Activated naive CD8-positive, alpha-beta T cell treated with anti-CD3 and anti-CD28 coated beads, Interleukin-2, amount 10 ng/mL, durations not matched to agents 7 days and 5 days (primary cell): Measurements from ENCODE around the gene KRTAP10-1. TPM values are rescaled to one million over a fixed set of nuclear protein-coding genes. Genes with fewer than 3 reads are reported as not detected.

Experiments
- ATAC-seq: fragments of 150-1000 bp; cut with Tn5 transposase; one replicate; pipeline ENCODE4 v1.10.0; 2021; ENCODE audit warnings: low read depth, moderate library complexity
- POLR2A ChIA-PET: fragments of 350-600 bp; sonication (Branson Sonifier 250); formaldehyde crosslinking; loops from one replicate; lab custom pipeline; 2021; ENCODE audit warnings: antibody characterized with exemption; lab: Charles Lee
- DNase-seq: peaks from one replicate; pipeline ENCODE4 v3.0.0; 2021
- H3K27ac Mint-ChIP-seq: one replicate; pipeline ENCODE4 v1.8.0; 2022; ENCODE audit warnings: mild to moderate bottlenecking, mixed read lengths
- H3K27me3 Mint-ChIP-seq: one replicate; pipeline ENCODE4 v1.8.0; 2022; ENCODE audit warnings: mild to moderate bottlenecking, moderate library complexity, mixed read lengths
- H3K36me3 Mint-ChIP-seq: one replicate; pipeline ENCODE4 v1.8.0; 2021; ENCODE audit warnings: mild to moderate bottlenecking, mixed read lengths
- H3K4me1 Mint-ChIP-seq: one replicate; pipeline ENCODE4 v1.8.0; 2021; ENCODE audit warnings: mixed read lengths
- H3K4me3 Mint-ChIP-seq: one replicate; pipeline ENCODE4 v1.8.0; 2022; ENCODE audit warnings: mild to moderate bottlenecking, moderate library complexity, mixed read lengths
- H3K9me3 Mint-ChIP-seq: one replicate; pipeline ENCODE4 v1.8.0; 2021; ENCODE audit warnings: mixed read lengths
- total RNA-seq, 2 experiments: library from RNA; stranded (reverse); gene quantifications; one replicate each; pipeline ENCODE4 v1.2.3, GENCODE V29; 2021

Gene KRTAP10-1
- total RNA-seq, 2 experiments from 2014 or later = not detected

DNA sequence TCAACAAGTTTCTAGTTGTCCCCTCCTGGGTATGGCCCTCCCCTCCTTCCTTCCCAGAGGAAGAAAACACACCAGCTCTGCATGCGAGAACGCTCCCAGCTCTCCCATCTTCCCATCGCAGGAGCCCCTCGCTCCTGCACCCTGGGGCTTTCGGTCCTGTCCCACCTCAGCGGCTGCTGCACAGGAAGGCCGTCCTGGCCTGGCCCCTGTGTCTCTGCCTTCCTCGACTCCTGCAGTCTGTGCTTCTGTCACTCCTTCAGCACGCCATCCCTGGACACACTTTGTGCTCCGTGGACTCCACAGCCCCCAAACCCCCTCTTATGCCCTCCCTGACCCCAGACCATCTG, 23.2 kb downstream of the KRTAP10-1 start:
- DNase-seq (no peak), ATAC-seq (no peak)
- peaks cover 4% of the 10 kb centered on the region for H3K27me3 Mint-ChIP-seq
- no peak overlapping the region for H3K27ac Mint-ChIP-seq
- no peaks in the 10 kb centered on the region for H3K36me3 Mint-ChIP-seq
- H3K9me3 Mint-ChIP-seq = no peaks in the 10 kb centered on the region
- no peak overlapping the region for H3K4me3 Mint-ChIP-seq
- no peaks in the 10 kb centered on the region for H3K4me1 Mint-ChIP-seq
- POLR2A ChIA-PET = no interaction called here

DNA sequence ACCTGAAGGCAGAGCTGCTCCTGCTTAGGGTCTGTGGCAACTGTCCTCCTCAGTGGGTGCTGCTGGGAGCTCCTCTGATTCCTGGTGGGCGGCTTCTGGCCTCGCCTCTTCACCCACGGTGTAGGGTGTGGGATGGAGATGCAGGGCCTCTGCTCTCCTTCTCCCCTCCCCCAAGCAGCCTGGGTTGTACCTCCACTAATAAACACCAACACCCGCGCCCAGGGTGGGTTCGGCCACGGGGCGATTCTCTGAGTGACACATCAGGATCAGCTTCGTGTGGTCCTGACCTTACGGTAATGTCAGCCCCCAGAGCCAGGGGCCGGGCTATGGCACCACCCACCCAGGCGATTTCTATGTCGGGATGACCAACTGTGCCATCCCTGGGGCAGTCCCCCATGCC, 23.7 kb downstream of the KRTAP10-1 start:
- POLR2A ChIA-PET = no interaction called here
- DNase-seq = no peak
- no peaks in the 10 kb centered on the region for H3K9me3 Mint-ChIP-seq
- H3K27ac Mint-ChIP-seq = no peak overlapping the region
- H3K36me3 Mint-ChIP-seq = no peaks in the 10 kb centered on the region
- no peak overlapping the region for H3K4me3 Mint-ChIP-seq
- no peaks in the 10 kb centered on the region for H3K4me1 Mint-ChIP-seq
- H3K27me3 Mint-ChIP-seq = peaks cover 4% of the 10 kb centered on the region
- ATAC-seq = no peak

DNA sequence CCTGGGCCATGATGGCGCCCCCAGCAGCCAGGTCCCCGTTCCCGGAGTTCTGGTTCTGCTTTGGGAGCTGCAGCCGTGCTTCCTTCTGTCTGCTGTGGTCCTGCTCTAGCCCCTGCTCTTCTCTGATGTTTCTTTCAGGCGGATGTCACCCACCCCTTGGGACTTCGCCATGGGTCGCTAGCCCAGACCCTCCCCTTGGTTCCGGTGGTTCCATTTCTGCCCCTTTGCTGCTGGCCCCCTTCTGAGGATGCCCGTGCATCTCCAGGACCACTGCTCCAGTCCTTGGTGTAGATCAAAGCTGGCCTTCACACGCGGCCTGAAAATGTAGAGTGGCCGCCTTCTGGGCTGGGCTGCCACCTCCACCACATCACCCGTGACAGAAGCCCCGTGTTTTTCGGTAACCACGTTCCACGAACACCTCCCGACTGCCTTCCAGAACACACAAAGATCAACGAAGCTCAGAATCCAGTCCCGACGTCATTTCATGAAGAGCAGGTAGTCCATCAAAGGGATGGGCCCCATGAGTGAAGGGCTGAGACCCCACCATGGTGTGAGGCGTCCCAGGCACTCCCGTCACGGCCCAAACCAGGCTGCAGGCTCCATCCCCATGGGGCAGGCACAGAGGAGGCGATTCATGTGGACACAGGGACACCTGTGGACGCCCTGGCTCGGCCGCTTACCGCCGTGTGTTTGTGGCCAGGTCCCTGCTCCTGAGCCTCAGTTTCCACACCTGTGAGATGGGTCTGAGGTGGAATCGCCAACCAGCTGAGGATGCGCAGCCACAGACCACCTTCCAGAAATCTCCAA, 24.4 kb downstream of the KRTAP10-1 start:
- ATAC-seq (no peak), DNase-seq (no peak)
- POLR2A ChIA-PET = no interaction called here
- Mint-ChIP-seq H3K4me3 (no peak overlapping the region), H3K27ac (no peak overlapping the region), H3K27me3 (peaks cover 4% of the 10 kb centered on the region), H3K9me3 (no peaks in the 10 kb centered on the region), H3K36me3 (no peaks in the 10 kb centered on the region), H3K4me1 (no peaks in the 10 kb centered on the region)

DNA sequence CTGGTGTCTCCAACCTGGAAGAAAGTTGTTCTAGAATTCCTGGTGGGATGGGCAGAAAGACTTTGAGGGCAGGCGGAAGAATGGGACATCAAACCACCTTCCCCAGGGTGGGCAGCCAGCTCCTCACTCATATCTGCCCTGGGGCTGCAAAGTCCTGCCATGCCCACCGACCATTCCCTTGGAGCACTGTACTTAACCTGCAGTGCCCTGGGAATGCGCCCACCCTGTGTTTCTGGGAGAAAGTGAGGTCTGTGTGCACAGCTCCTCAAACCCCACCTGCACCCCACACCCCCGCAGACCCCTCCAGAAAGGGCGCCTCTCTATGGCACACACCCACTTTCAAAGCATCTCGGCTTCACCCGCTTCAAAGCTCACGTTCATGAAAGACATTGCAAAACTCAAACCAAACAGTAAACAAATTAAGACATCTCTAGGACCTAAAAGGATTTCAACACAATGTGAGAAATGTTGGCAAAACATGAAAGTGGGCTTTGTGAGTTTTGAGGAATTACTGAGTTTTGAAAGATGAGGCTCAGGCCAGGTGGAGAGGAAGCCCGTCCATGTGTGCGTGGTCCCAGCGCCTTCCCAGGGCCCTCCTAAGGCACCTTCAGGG, 25.1 kb downstream of the KRTAP10-1 start:
- H3K4me3 Mint-ChIP-seq = no peak overlapping the region
- H3K4me1 Mint-ChIP-seq = no peaks in the 10 kb centered on the region
- H3K9me3 Mint-ChIP-seq = no peaks in the 10 kb centered on the region
- POLR2A ChIA-PET = no interaction called here
- no peaks in the 10 kb centered on the region for H3K36me3 Mint-ChIP-seq
- DNase-seq (no peak), ATAC-seq (no peak)
- peaks cover 2% of the 10 kb centered on the region for H3K27me3 Mint-ChIP-seq
- no peak overlapping the region for H3K27ac Mint-ChIP-seq

DNA sequence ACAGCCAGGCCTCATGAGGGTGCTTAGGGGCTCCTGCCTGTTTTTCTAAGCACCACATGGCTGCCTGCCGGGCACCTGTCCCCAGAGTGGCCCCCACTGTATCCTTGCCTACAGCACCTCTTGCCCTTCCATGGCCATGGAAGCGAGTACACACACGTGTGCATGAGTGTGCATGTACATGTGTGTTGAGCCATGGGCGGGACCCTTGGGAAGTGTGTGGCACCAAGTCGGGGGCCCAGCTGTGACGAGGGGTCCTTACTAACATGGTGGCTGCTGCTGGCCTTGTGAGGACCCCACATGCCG, 25.8 kb downstream of the KRTAP10-1 start:
- Mint-ChIP-seq H3K4me3 (no peak overlapping the region), H3K36me3 (no peaks in the 10 kb centered on the region), H3K9me3 (no peaks in the 10 kb centered on the region), H3K27me3 (peaks cover 2% of the 10 kb centered on the region), H3K27ac (no peak overlapping the region), H3K4me1 (no peaks in the 10 kb centered on the region)
- POLR2A ChIA-PET = no interaction called here
- DNase-seq = no peak
- ATAC-seq = no peak

DNA sequence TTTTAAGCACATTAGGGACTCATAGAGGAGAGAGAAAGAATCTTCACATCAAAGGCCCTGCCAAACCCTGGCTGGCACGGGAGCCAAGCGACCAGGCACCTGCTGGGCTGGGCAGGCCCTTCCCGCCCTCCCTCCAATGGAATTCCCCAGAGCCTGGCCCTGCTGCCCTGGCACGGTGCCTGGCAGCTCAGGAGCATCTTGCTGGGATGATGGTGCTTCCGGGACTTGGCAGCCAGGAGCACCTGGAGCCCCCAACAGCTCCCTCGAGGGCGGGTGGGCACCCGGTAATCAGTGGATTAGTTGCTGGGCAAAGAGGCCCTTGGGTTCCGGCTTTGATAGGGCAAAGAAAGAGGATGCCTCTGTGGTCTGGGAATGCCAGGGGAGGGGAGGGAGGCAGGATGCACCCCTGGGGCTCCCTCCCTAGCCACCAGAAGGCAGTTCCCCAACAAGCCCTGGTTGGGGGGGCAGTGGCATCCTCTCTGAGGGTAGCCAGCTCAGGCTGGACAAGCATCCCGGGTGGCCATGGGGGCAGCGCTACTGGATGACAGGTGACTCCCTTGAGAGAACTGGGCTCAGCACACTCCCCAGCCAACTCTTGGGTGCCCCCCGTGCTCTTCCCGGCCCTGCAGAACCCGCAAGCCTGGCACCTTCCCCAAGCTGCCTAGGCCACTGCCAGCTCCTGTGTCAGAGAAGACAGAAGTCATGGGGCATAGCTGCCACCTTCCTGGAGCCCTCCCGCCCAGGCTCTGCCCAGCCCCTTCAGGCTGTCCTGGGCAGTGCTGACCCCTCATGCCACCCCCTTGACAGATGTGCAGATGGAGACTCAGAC, 26.4 kb downstream of the KRTAP10-1 start:
- Mint-ChIP-seq H3K36me3 (no peaks in the 10 kb centered on the region), H3K27me3 (peaks cover 2% of the 10 kb centered on the region), H3K27ac (no peak overlapping the region), H3K4me1 (no peaks in the 10 kb centered on the region), H3K4me3 (no peak overlapping the region), H3K9me3 (no peaks in the 10 kb centered on the region)
- no peak for DNase-seq
- POLR2A ChIA-PET = no interaction called here
- no peak for ATAC-seq

DNA sequence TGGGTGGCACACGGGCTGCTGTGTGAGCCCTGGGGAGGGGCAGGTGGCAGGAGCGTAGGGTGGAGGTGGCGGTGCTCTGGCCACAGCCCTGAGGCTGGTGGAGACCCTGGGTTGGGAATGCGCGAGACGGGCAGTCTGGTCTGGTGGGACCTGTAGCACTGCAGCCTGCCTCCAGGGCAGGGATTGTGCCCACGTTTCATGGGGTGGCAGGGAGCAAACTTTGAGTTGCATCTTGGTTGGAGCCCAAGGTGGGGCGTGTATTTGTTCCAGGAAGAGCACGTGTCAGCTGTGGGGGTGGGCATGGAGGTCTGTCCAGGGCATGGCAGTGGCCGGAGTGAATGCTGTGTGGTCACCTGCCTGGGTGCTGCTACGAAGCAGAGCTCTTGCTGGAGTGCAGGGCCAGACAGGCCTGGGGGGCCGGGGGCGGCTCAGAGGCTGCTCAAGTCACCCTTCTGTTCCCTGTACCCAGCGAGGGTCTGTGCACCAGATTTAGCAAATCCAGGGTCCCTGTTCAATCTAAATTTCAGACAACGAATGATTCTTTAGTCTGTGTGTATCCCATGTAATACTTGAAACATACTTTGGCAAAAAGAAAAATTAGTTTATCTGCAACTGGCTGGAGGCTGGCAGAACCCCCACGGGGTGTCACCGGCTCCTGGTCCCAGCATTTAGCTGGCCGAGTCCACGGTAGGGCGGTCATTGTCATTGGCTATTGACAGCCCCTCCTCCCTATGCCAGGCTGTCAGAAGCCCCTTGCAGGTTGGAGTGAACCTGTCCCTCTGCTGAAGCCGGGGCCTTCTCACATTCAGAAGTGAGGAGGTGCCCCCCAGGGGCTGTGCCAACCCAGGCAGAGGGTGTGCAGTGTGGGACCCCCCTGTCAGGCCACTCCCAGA, 27.3 kb downstream of the KRTAP10-1 start:
- POLR2A ChIA-PET = no interaction called here
- Mint-ChIP-seq H3K9me3 (no peaks in the 10 kb centered on the region), H3K4me1 (no peaks in the 10 kb centered on the region), H3K27me3 (peaks cover 2% of the 10 kb centered on the region), H3K4me3 (no peak overlapping the region), H3K36me3 (no peaks in the 10 kb centered on the region), H3K27ac (no peak overlapping the region)
- ATAC-seq (no peak), DNase-seq (no peak)

DNA sequence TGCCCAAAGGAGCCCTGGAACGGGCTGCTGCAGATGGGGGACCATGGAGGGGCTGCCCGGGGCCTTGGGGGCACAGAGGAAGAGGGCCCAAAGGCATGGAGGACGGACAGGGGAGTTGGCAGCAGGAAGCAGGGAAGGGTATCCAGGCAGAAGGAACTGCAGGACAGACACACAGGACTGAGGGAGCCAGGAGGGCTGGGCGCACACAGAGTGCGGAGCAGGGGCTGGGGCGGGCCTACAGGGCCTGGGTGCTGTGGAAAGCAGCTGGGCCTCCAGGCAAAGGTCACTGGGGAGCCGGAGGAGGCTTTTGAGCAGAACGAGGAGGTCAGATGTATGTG, 28.1 kb downstream of the KRTAP10-1 start:
- H3K27me3 Mint-ChIP-seq = peaks cover 2% of the 10 kb centered on the region
- no peaks in the 10 kb centered on the region for H3K4me1 Mint-ChIP-seq
- ATAC-seq (no peak), DNase-seq (no peak)
- no peak overlapping the region for H3K27ac Mint-ChIP-seq
- no peaks in the 10 kb centered on the region for H3K36me3 Mint-ChIP-seq
- H3K9me3 Mint-ChIP-seq = no peaks in the 10 kb centered on the region
- POLR2A ChIA-PET = interaction anchor here (0.9 kb wide), 1 partner anchor 290 kb away, joined by 3 read pairs; the partner anchor contains the start of gene UBE2G2
- H3K4me3 Mint-ChIP-seq = no peak overlapping the region

DNA sequence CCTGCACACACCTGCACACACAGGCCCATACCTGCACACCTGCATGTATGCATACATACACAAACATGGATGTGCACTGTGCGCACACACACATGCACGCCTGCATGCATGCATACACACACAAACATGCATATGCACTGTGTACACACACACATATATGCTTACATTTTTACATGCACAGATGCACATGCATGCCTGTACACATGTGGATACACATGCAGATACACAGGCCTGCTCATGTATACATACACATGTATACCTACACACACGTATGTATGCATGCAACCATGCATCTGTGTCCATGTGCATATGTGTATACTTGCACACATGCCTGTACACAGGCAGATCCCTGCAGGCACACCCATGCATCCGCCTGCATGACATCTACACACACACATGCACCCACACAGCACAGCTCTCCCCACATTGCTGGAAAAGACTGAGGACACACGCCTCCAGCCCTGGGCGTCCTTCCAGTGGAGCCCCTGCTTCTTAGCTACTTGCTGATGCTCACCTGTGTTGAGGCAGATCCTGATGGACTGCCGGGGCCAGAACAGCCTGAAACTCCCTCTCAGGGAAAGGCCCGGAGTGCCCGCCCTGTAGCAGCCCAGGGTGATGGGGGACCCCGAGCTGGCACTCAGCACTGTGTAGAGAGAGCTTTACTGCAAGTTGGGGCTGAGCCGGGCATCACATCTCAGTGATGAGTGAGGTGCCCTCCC, 28.6 kb downstream of the KRTAP10-1 start:
- no peak for DNase-seq
- Mint-ChIP-seq H3K9me3 (no peaks in the 10 kb centered on the region), H3K27ac (no peak overlapping the region), H3K27me3 (peaks cover 2% of the 10 kb centered on the region), H3K4me3 (no peak overlapping the region), H3K4me1 (no peaks in the 10 kb centered on the region), H3K36me3 (no peaks in the 10 kb centered on the region)
- no peak for ATAC-seq
- POLR2A ChIA-PET = interaction anchor here (0.9 to 1.0 kb wide), 2 partner anchors 282 to 290 kb away, joined by 3 to 5 read pairs; partner anchors contain the start of gene UBE2G2

DNA sequence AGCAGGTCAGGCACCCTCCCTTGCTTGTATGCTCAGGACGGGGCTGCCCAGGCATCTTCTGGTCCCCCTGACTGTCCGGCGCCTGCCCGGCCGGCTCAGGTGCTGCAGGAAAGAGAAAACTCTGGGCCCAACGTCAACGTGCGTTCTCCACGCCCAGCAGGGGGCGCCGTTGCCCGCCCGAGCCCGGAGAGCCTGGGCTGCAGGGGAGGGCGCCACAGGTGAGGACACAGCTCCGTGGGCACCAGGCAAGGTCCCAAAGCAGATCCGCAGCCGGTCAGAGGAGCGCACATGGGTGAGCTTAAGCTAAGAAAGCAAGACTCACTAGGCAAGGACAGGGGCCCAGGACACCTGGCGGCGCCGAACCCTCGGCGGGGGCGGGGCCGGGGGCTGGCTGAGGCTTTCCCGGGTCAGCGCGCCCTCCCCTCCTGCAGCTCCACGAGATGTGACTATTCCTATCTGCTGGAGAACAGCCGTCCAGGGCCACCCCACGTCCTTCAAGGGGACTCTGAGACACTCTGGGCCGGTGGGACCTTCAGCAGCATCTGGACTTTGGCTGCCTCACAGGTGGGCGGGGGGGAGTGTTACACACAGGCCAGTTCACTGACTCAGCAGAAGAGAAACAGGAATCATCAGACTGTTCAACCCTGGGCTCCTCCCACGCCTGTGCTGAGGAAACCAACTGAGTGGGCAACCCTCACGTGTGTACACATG, 29.3 kb downstream of the KRTAP10-1 start:
- Mint-ChIP-seq H3K27me3 (peaks cover 2% of the 10 kb centered on the region), H3K27ac (no peak overlapping the region), H3K9me3 (no peaks in the 10 kb centered on the region), H3K4me1 (no peaks in the 10 kb centered on the region), H3K4me3 (no peak overlapping the region), H3K36me3 (no peaks in the 10 kb centered on the region)
- peak; percentile 89 for ATAC-seq
- DNase-seq = peak; percentile 93
- POLR2A ChIA-PET = interaction anchor here (0.9 to 1.0 kb wide), 2 partner anchors 283 to 291 kb away, joined by 3 to 5 read pairs; partner anchors contain the start of gene UBE2G2

DNA sequence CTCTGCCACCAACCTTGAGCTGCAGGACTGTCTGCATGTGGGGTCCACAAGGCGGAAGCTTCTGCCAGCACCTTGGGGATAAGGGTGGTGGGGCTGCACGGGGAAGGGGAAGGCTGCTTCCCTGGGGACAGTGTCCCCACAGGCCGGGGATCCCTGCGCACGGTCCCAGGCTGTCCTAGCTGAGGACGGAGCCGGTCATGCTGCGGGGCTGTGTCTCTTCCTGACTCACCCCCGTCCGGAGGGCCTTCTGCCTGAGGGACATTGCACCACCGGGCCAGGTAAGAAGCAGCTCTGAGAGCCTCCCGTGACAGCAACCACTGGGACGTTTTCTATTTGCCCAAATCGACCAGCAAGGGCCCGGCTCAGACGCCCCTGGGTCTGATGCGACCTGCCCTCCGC, 29.9 kb downstream of the KRTAP10-1 start:
- H3K9me3 Mint-ChIP-seq = no peaks in the 10 kb centered on the region
- DNase-seq (no peak), ATAC-seq (no peak)
- POLR2A ChIA-PET = interaction anchor here (1.0 kb wide), 1 partner anchor 283 kb away, joined by 5 read pairs; no protein-coding TSS in a partner anchor
- H3K36me3 Mint-ChIP-seq = no peaks in the 10 kb centered on the region
- no peak overlapping the region for H3K27ac Mint-ChIP-seq
- no peak overlapping the region for H3K4me3 Mint-ChIP-seq
- H3K27me3 Mint-ChIP-seq = peaks cover 2% of the 10 kb centered on the region
- H3K4me1 Mint-ChIP-seq = no peaks in the 10 kb centered on the region

DNA sequence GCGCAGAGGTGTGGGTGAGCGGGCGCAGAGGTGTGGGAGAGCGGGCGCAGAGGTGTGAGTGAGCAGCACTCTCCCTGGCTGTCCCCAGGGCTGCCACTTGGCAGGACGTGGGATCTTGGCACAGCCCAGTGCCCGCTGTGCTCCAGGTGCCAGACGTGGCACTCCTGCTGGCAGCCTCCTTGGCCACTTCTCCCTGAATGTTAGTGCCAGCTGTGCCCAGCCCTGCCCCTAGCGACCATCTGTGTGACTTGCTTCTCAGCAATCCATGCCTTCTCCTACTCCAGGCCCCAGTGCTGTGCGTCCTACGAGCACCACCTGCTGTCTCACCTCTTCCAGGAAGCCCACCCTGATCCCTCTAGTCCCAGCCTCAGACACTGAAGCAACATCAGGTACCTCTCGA, 30.5 kb downstream of the KRTAP10-1 start:
- DNase-seq (no peak), ATAC-seq (no peak)
- POLR2A ChIA-PET = no interaction called here
- Mint-ChIP-seq H3K9me3 (no peaks in the 10 kb centered on the region), H3K4me1 (no peaks in the 10 kb centered on the region), H3K27ac (no peak overlapping the region), H3K36me3 (no peaks in the 10 kb centered on the region), H3K27me3 (peaks cover 2% of the 10 kb centered on the region), H3K4me3 (no peak overlapping the region)
